Astrocyte (in vitro differentiated cells and primary cell): Measurements from ENCODE around the gene PEX3.

ENCODE experiments used
- EZH2 ChIP-seq: IDR thresholded peaks from 2 replicates; pipeline ENCODE4 v1.6.1; 2012; ENCODE audit warnings: mild to moderate bottlenecking, low read length, inconsistent platforms; ENCODE audit not compliant: insufficient read depth
- TF ChIP-seq, protein P1 (sequence below): IDR thresholded peaks from 2 replicates; pipeline ENCODE4 v1.5.1; 2011; ENCODE audit warnings: low read depth, mild to moderate bottlenecking, inconsistent platforms, low read length, moderate library complexity; ENCODE audit not compliant: insufficient read depth

- TF ChIP-seq, protein P1, sequence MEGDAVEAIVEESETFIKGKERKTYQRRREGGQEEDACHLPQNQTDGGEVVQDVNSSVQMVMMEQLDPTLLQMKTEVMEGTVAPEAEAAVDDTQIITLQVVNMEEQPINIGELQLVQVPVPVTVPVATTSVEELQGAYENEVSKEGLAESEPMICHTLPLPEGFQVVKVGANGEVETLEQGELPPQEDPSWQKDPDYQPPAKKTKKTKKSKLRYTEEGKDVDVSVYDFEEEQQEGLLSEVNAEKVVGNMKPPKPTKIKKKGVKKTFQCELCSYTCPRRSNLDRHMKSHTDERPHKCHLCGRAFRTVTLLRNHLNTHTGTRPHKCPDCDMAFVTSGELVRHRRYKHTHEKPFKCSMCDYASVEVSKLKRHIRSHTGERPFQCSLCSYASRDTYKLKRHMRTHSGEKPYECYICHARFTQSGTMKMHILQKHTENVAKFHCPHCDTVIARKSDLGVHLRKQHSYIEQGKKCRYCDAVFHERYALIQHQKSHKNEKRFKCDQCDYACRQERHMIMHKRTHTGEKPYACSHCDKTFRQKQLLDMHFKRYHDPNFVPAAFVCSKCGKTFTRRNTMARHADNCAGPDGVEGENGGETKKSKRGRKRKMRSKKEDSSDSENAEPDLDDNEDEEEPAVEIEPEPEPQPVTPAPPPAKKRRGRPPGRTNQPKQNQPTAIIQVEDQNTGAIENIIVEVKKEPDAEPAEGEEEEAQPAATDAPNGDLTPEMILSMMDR, result no peak
- TF ChIP-seq EZH2, result no peak
Measured at GRCh38 chr6:143431226-143431625, 19.4 kb upstream of the PEX3 start.
